Astrocyte (in vitro differentiated cells and primary cell): ENCODE measurements around the gene TMEM220.

ENCODE experiments used
- CTCF ChIP-seq: IDR thresholded peaks from 2 replicates; pipeline ENCODE4 v1.5.1; 2011; ENCODE audit warnings: low read depth, mild to moderate bottlenecking, inconsistent platforms, low read length, moderate library complexity; ENCODE audit not compliant: insufficient read depth
- EZH2 ChIP-seq: IDR thresholded peaks from 2 replicates; pipeline ENCODE4 v1.6.1; 2012; ENCODE audit warnings: mild to moderate bottlenecking, low read length, inconsistent platforms; ENCODE audit not compliant: insufficient read depth

GRCh38 chr17:10776381-10776780, 46.6 kb upstream of the TMEM220 start:
- TF ChIP-seq CTCF (no peak), EZH2 (no peak)
